ENCODE results near the gene CES2.

DNA sequence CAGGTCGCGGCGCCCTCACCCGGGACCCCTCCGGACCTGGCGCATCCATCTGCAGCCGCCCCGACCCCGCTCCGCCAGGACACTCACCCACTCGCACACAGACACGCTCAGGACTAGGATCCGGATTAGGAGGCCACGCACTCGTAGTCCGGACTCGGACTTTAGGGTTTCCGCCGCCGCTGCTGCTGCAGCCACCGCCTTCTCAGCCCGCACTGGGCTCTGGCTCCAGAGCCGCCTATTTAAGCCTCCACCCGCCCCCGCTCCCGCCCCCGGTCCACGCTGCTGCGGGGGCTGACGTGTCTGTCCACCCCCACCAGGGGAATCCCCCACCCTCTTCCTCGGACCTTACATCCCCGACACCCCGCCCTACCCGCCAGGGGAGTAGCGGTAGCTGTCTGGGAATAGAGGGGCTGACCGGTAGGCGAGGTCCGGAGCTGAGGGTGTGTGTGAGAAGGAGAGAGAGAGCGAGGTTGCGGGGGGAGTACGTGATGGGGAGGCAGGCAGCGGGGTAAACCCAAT is 9.9 kb upstream of the CES2 start, which contains the start of gene RRAD:
- TF ChIP-seq, protein P1, sequence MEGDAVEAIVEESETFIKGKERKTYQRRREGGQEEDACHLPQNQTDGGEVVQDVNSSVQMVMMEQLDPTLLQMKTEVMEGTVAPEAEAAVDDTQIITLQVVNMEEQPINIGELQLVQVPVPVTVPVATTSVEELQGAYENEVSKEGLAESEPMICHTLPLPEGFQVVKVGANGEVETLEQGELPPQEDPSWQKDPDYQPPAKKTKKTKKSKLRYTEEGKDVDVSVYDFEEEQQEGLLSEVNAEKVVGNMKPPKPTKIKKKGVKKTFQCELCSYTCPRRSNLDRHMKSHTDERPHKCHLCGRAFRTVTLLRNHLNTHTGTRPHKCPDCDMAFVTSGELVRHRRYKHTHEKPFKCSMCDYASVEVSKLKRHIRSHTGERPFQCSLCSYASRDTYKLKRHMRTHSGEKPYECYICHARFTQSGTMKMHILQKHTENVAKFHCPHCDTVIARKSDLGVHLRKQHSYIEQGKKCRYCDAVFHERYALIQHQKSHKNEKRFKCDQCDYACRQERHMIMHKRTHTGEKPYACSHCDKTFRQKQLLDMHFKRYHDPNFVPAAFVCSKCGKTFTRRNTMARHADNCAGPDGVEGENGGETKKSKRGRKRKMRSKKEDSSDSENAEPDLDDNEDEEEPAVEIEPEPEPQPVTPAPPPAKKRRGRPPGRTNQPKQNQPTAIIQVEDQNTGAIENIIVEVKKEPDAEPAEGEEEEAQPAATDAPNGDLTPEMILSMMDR (IDR thresholded peaks at IDR 0.05 in 8 of 11, conservative IDR thresholded peaks at IDR 0.05 in 3 of 11), result no peak
- no peak for TF ChIP-seq POLR2A (IDR thresholded peaks at IDR 0.05)
